ENCODE data around the gene FETUB.

DNA sequence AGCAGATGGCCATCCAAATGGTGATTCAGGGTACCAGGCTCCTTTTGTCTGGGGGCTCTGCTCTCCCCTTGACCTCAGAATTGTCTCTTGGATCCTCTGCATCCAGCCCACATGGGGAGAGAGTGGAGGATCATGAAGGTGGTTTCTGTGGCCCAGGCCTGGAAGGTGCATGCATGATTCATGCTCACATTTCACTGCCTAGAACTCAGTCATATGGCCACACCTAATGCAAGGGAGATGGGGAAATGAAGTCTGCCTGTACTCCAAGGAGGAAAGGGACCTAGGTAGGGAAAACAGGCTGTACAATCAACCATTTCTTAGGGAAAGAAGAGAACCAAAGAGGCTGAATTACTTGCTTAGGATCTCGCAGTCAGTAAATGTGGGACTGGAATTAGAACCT is 40.7 kb downstream of the FETUB start:
- TF ChIP-seq, protein P1, sequence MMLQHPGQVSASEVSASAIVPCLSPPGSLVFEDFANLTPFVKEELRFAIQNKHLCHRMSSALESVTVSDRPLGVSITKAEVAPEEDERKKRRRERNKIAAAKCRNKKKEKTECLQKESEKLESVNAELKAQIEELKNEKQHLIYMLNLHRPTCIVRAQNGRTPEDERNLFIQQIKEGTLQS (IDR thresholded peaks at IDR 0.05) = no peak
- TF ChIP-seq, protein P2, sequence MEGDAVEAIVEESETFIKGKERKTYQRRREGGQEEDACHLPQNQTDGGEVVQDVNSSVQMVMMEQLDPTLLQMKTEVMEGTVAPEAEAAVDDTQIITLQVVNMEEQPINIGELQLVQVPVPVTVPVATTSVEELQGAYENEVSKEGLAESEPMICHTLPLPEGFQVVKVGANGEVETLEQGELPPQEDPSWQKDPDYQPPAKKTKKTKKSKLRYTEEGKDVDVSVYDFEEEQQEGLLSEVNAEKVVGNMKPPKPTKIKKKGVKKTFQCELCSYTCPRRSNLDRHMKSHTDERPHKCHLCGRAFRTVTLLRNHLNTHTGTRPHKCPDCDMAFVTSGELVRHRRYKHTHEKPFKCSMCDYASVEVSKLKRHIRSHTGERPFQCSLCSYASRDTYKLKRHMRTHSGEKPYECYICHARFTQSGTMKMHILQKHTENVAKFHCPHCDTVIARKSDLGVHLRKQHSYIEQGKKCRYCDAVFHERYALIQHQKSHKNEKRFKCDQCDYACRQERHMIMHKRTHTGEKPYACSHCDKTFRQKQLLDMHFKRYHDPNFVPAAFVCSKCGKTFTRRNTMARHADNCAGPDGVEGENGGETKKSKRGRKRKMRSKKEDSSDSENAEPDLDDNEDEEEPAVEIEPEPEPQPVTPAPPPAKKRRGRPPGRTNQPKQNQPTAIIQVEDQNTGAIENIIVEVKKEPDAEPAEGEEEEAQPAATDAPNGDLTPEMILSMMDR (IDR thresholded peaks at IDR 0.05 in 2 of 3, conservative IDR thresholded peaks at IDR 0.05 in 1 of 3; ENCODE audit: borderline replicate concordance in 1 of 3, insufficient read depth in 1 of 3, low read depth in 2 of 3, low read length in 2 of 3) = no peak

All from HCT116 (cell line).